OCI-LY7 (cell line): ENCODE data around the gene MCM10. TPM values are rescaled to one million over a fixed set of nuclear protein-coding genes. Genes with fewer than 3 reads are reported as not detected.

Experiments
- BruUV-seq: library from RNA; stranded (reverse); fragments of 400-500 nt; replicated peaks from 2 replicates; lab custom pipeline; 2021; lab: Mats Ljungman, UMichigan
- CTCF ChIA-PET: fragments of 300-600 bp; sonication (Branson Sonifier 250); formaldehyde crosslinking; loops from one replicate; lab custom pipeline; 2022; ENCODE audit warnings: antibody characterized with exemption; ENCODE audit not compliant: unreplicated experiment; lab: Charles Lee
- POLR2A ChIA-PET: fragments of 300-600 bp; sonication (Branson Sonifier 250); formaldehyde crosslinking; loops from one replicate; lab custom pipeline; 2022; ENCODE audit warnings: antibody characterized with exemption; lab: Charles Lee
- DNase-seq: peaks from one replicate; pipeline ENCODE4 v3.0.0-alpha.2; 2015; ENCODE audit warnings: low spot score
- H2AFZ ChIP-seq: fragments of 200-600 bp; sonication (generic), shearing (Covaris generic); 2 replicates; pipeline ENCODE4 v1.6.1; 2014; ENCODE audit warnings: mild to moderate bottlenecking, antibody characterized with exemption, low read length, moderate library complexity
- H3K27ac ChIP-seq: fragments of 200-600 bp; sonication (generic); 2 replicates; pipeline ENCODE4 v1.5.1; 2014; ENCODE audit warnings: mixed run types, low read depth, mild to moderate bottlenecking, moderate library complexity, low read length, inconsistent platforms; ENCODE audit not compliant: poor library complexity, severe bottlenecking
- H3K36me3 ChIP-seq: fragments of 200-600 bp; sonication (generic); 2 replicates; pipeline ENCODE4 v1.6.1; 2014; ENCODE audit warnings: mild to moderate bottlenecking, antibody characterized with exemption, low read length, moderate library complexity, mixed read lengths; ENCODE audit not compliant: insufficient read depth
- H3K4me1 ChIP-seq: fragments of 200-600 bp; sonication (generic); 2 replicates; pipeline ENCODE4 v1.5.1; 2014; ENCODE audit warnings: mild to moderate bottlenecking, low read length; ENCODE audit not compliant: insufficient read depth, poor library complexity, severe bottlenecking
- H3K4me2 ChIP-seq: fragments of 200-600 bp; sonication (generic); 2 replicates; pipeline ENCODE4 v1.6.1; 2014; ENCODE audit warnings: mild to moderate bottlenecking, low read length
- H3K4me3 ChIP-seq: fragments of 200-600 bp; sonication (generic); 2 replicates; pipeline ENCODE4 v1.5.1; 2014; ENCODE audit warnings: mild to moderate bottlenecking, low read depth, low read length; ENCODE audit not compliant: poor library complexity, severe bottlenecking
- H3K79me2 ChIP-seq: fragments of 200-600 bp; sonication (generic); 2 replicates; pipeline ENCODE4 v1.6.1; 2016; ENCODE audit warnings: low read depth, mild to moderate bottlenecking, low read length, moderate library complexity, mixed read lengths; ENCODE audit not compliant: insufficient read depth
- H3K9me2 ChIP-seq: fragments of 200-600 bp; sonication (generic); 2 replicates; pipeline ENCODE4 v1.6.1; 2016; ENCODE audit warnings: mild to moderate bottlenecking, low read length, mixed read lengths; ENCODE audit not compliant: insufficient read depth
- H3K9me3 ChIP-seq: fragments of 200-600 bp; sonication (generic); 2 replicates; pipeline ENCODE4 v1.6.1; 2014; ENCODE audit warnings: mild to moderate bottlenecking, mixed run types, low read length, mixed read lengths
- H4K20me1 ChIP-seq: fragments of 200-600 bp; sonication (generic); 2 replicates; pipeline ENCODE4 v1.6.1; 2014; ENCODE audit warnings: mild to moderate bottlenecking, antibody characterized with exemption, low read length, moderate library complexity, mixed read lengths; ENCODE audit not compliant: insufficient read depth
- CTCF ChIP-seq: fragments of 200-600 bp; sonication (generic); conservative IDR thresholded peaks from 2 replicates; pipeline ENCODE4 v1.5.1; 2014; ENCODE audit warnings: mild to moderate bottlenecking, antibody characterized with exemption, low read length, moderate library complexity, mixed read lengths
- EZH2phosphoT487 ChIP-seq: fragments of 200-600 bp; sonication (generic); IDR thresholded peaks from 2 replicates; pipeline ENCODE4 v1.6.1; 2018; ENCODE audit warnings: low read depth, borderline replicate concordance, mild to moderate bottlenecking, mixed run types, antibody characterized with exemption, low read length, moderate library complexity, mixed read lengths
- intact Hi-C: fragments of 100-400 bp; cut with micrococcal nuclease; formaldehyde crosslinking; loops from one replicate; pipeline ENCODE4 v1.10.0; 2022; ENCODE audit not compliant: unreplicated experiment
- total RNA-seq, 2 experiments: library from RNA; depleted of rRNA in 1 of 2; stranded (reverse); fragments of >200 nt in 1 of 2; shearing (Covaris generic) in 1 of 2; gene quantifications; 2 replicates each; pipeline ENCODE4 v1.2.3, GENCODE V29; 2014 to 2022

MCM10 gene
- total RNA-seq, 2 experiments from 2014 or later: 56.9 to 96.4 TPM

- no peak for DNase-seq
- H2AFZ ChIP-seq: no peak overlapping the region
- POLR2A ChIA-PET: interaction anchor here (0.6 to 1.0 kb wide), 3 partner anchors 18 to 38 kb away, joined by 3 to 5 read pairs (median 5); no protein-coding TSS in a partner anchor
Observed at GRCh38 chr10:13193637-13194036, 32.3 kb downstream of the MCM10 start.

DNA sequence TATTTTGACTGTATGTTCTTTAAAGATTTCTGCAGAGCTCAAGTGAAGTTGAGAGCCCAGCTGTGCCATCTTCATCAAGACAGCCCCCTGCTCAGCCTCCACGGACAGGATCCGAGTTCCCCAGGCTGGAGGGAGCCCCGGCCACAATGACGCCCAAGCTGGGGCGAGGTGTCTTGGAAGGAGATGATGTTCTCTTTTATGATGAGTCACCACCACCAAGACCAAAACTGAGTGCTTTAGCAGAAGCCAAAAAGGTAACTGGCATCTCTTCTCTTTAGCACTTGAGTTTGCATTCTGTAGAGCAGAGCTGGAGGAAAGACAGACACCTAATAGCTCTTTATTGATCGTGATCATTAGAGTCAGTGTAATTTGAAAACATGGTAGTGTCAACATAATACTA, 33.7 kb downstream of the MCM10 start:
- H2AFZ ChIP-seq: no peak overlapping the region
- H3K4me2 ChIP-seq: no peak overlapping the region
- no TSS peak for BruUV-seq
- ChIA-PET POLR2A (interaction anchor here (1.2 kb wide), 1 partner anchor 15 kb away, joined by 3 read pairs; no protein-coding TSS in a partner anchor), CTCF (no interaction called here)
- peaks cover 98% of the 10 kb centered on the region for H3K36me3 ChIP-seq
- no peak for TF ChIP-seq CTCF
- no peak for TF ChIP-seq EZH2phosphoT487
- no peaks in the 10 kb centered on the region for H4K20me1 ChIP-seq
- no peak for DNase-seq
- H3K27ac ChIP-seq: no peak overlapping the region
- intact Hi-C loops: no loop called here
- no peak overlapping the region for H3K4me3 ChIP-seq
- H3K79me2 ChIP-seq: no peaks in the 10 kb centered on the region
- H3K4me1 ChIP-seq: no peaks in the 10 kb centered on the region
- no peaks in the 10 kb centered on the region for H3K9me3 ChIP-seq
- no peaks in the 10 kb centered on the region for H3K9me2 ChIP-seq

More at GRCh38 chr10:13193637-13194036, 32.3 kb downstream of the MCM10 start:
- CTCF ChIA-PET: no interaction called here
- Histone ChIP-seq H3K9me3 (no peaks in the 10 kb centered on the region), H3K27ac (no peak overlapping the region), H3K36me3 (peaks cover 98% of the 10 kb centered on the region), H3K4me2 (no peak overlapping the region), H3K79me2 (no peaks in the 10 kb centered on the region), H3K9me2 (no peaks in the 10 kb centered on the region), H3K4me3 (no peak overlapping the region), H3K4me1 (no peaks in the 10 kb centered on the region), H4K20me1 (no peaks in the 10 kb centered on the region)
- TF ChIP-seq EZH2phosphoT487 (no peak), CTCF (no peak)
- intact Hi-C loops: no loop called here
- no TSS peak for BruUV-seq

GRCh38 chr10:13201132-13201531, 39.8 kb downstream of the MCM10 start:
- BruUV-seq: no TSS peak
- Histone ChIP-seq H4K20me1 (no peaks in the 10 kb centered on the region; the same call in 1 of the 2 replicates), H3K9me2 (no peaks in the 10 kb centered on the region), H3K36me3 (peaks cover 96% of the 10 kb centered on the region), H3K9me3 (no peaks in the 10 kb centered on the region), H3K4me1 (no peaks in the 10 kb centered on the region), H3K79me2 (no peaks in the 10 kb centered on the region), H3K4me2 (no peak overlapping the region), H3K4me3 (no peak overlapping the region), H3K27ac (no peak overlapping the region), H2AFZ (no peak overlapping the region)
- POLR2A ChIA-PET: no interaction called here
- CTCF ChIA-PET: interaction anchor here (0.8 kb wide), 1 partner anchor 9 kb away, joined by 3 read pairs; no protein-coding TSS in a partner anchor
- TF ChIP-seq CTCF: no peak
- no peak for TF ChIP-seq EZH2phosphoT487
- no peak for DNase-seq
- intact Hi-C loops: no loop called here
